Neural progenitor cell (in vitro differentiated cells): Measurements from ENCODE around the gene ZC3H15. TPM values are rescaled to one million over a fixed set of nuclear protein-coding genes. Genes with fewer than 3 reads are reported as not detected.

Experiments
- DNase-seq: peaks from one replicate; pipeline ENCODE4 v3.0.0-alpha.2; 2016; ENCODE audit warnings: low spot score
- H2AFZ ChIP-seq: fragments of 200-600 bp; sonication (generic); replicated peaks from 2 replicates; pipeline ENCODE4 v1.6.1; 2016; ENCODE audit warnings: antibody characterized with exemption
- H3F3A ChIP-seq: fragments of 200-600 bp; sonication (generic); 2 replicates; pipeline ENCODE4 v1.6.1; 2016; ENCODE audit warnings: antibody characterized with exemption, low read depth
- H3K27ac ChIP-seq: fragments of 200-600 bp; sonication (generic); 2 replicates; pipeline ENCODE4 v1.5.1; 2016; ENCODE audit warnings: mild to moderate bottlenecking
- H3K27me3 ChIP-seq: fragments of 200-600 bp; sonication (generic); 2 replicates; pipeline ENCODE4 v1.6.1; 2016; ENCODE audit warnings: mild to moderate bottlenecking, moderate library complexity
- H3K36me3 ChIP-seq: fragments of 200-600 bp; sonication (generic); 2 replicates; pipeline ENCODE4 v1.5.1; 2016
- H3K4me1 ChIP-seq: fragments of 200-600 bp; sonication (generic); 2 replicates; pipeline ENCODE4 v1.6.1; 2016; ENCODE audit warnings: mixed run types
- H3K4me2 ChIP-seq: fragments of 200-600 bp; sonication (generic); 2 replicates; pipeline ENCODE4 v1.6.1; 2016
- H3K4me3 ChIP-seq: fragments of 200-600 bp; sonication (generic); 2 replicates; pipeline ENCODE4 v1.5.1; 2016
- H3K79me2 ChIP-seq: fragments of 200-600 bp; sonication (generic); 2 replicates; pipeline ENCODE4 v1.6.1; 2016; ENCODE audit warnings: low read depth
- H3K9ac ChIP-seq: fragments of 200-600 bp; sonication (generic); 2 replicates; pipeline ENCODE4 v1.6.1; 2016
- H3K9me3 ChIP-seq: fragments of 200-600 bp; sonication (generic); 2 replicates; pipeline ENCODE4 v1.5.1; 2016; ENCODE audit warnings: low read depth
- H4K20me1 ChIP-seq: fragments of 200-600 bp; sonication (generic); 2 replicates; pipeline ENCODE4 v1.6.1; 2016; ENCODE audit warnings: low read depth
- H3K27ac Mint-ChIP-seq: 3 replicates; pipeline ENCODE4 v1.8.0; 2021; ENCODE audit warnings: mixed read lengths
- H3K27me3 Mint-ChIP-seq: 2 replicates; pipeline ENCODE4 v1.8.0; 2022; ENCODE audit warnings: low read depth, mild to moderate bottlenecking, inconsistent platforms, moderate library complexity, mixed read lengths; ENCODE audit not compliant: insufficient read depth
- H3K36me3 Mint-ChIP-seq: 3 replicates; pipeline ENCODE4 v1.8.0; 2021; ENCODE audit warnings: mixed read lengths
- H3K4me1 Mint-ChIP-seq: 3 replicates; pipeline ENCODE4 v1.8.0; 2021; ENCODE audit warnings: mixed read lengths
- H3K4me3 Mint-ChIP-seq: 3 replicates; pipeline ENCODE4 v1.8.0; 2021; ENCODE audit warnings: mild to moderate bottlenecking, moderate library complexity, mixed read lengths
- H3K9me3 Mint-ChIP-seq: 3 replicates; pipeline ENCODE4 v1.8.0; 2020; ENCODE audit warnings: mixed read lengths
- CTCF ChIP-seq: fragments of 200-600 bp; sonication (generic); IDR thresholded peaks from 2 replicates; pipeline ENCODE4 v1.5.1; 2017; ENCODE audit warnings: antibody characterized with exemption, mild to moderate bottlenecking
- EZH2 ChIP-seq: fragments of 200-600 bp; sonication (generic); IDR thresholded peaks from 2 replicates; pipeline ENCODE4 v1.6.1; 2017; ENCODE audit warnings: antibody characterized with exemption, mild to moderate bottlenecking, moderate library complexity
- EZH2phosphoT487 ChIP-seq: fragments of 200-600 bp; sonication (generic); IDR thresholded peaks from 2 replicates; pipeline ENCODE4 v1.6.1; 2017; ENCODE audit warnings: antibody characterized with exemption
- total RNA-seq: library from RNA; depleted of rRNA; stranded (reverse); fragments of >200 nt; gene quantifications from 2 replicates; pipeline ENCODE4 v1.2.3, GENCODE V29; 2015; ENCODE audit warnings: low replicate concordance

Gene ZC3H15
- total RNA-seq, 1 donor from 2014 or later, result 88.6 TPM

DNA sequence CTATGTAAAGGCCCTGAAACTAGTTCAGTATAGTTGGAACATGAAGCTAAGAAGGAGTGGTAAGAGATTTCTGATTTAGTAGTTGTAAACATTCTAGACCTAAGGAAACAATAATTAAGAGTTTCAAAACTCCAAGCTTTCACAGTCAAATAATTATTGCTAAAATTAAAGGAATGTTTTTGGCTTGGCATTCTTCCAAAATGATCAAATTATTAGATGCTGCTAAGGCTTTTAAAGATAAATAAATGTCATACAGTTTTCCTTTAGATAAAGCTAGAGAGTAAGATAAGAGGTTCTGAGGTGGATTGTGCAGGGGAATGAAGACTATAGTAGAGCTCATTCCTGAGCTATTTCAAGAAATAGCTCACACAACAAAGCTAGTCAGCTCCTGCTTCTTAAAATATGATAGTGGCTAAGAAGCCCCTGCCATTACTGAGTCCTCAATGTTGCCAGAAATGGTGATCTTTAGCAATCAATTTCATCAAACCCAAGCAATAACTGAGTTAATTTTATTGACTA, 45.3 kb downstream of the ZC3H15 start:
- H3K4me1 ChIP-seq, result peaks cover 16% of the 10 kb centered on the region
- no peaks in the 10 kb centered on the region for H4K20me1 ChIP-seq
- H3K27ac ChIP-seq, result no peak overlapping the region
- H3K9ac ChIP-seq, result no peak overlapping the region
- no peak overlapping the region for H3K4me2 ChIP-seq
- H3K4me3 ChIP-seq, result no peak overlapping the region
- peaks cover 2% of the 10 kb centered on the region for H3K36me3 Mint-ChIP-seq
- no peak overlapping the region for H2AFZ ChIP-seq
- H3K36me3 ChIP-seq, result no peaks in the 10 kb centered on the region
- no peak overlapping the region for H3K27ac Mint-ChIP-seq
- no peaks in the 10 kb centered on the region for H3K9me3 ChIP-seq
- peaks cover 8% of the 10 kb centered on the region for H3K9me3 Mint-ChIP-seq
- no peaks in the 10 kb centered on the region for H3K79me2 ChIP-seq
- H3K4me3 Mint-ChIP-seq, result no peak overlapping the region
- no peaks in the 10 kb centered on the region for H3F3A ChIP-seq
- peaks cover 2% of the 10 kb centered on the region for H3K27me3 Mint-ChIP-seq
- peaks cover 12% of the 10 kb centered on the region for H3K4me1 Mint-ChIP-seq
- TF ChIP-seq EZH2phosphoT487, result no peak
- DNase-seq, result no peak
- H3K27me3 ChIP-seq, result no peaks in the 10 kb centered on the region

GRCh38 chr2:186532891-186533290, 46.8 kb downstream of the ZC3H15 start:
- H3K4me3 Mint-ChIP-seq, result no peak overlapping the region
- H3K4me1 Mint-ChIP-seq, result peaks cover 12% of the 10 kb centered on the region

DNA sequence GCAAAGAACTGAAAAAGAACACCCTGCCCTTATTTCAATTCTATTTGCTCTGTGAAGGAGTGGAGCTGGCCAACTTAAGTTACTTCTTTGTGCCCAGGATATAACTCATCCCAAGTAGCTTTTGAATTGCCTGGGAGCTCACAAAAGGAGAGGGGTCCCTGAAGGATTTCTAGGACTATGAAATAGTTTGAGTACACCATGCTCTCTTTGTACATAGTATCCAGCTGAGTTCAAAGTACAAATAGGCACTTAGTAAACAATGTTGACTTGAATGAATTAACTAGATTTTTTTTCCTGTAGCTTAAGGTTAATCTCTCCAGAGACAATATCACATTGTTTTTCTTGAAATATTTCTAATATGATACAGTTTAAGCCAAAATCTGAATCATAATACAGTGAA, 47.7 kb downstream of the ZC3H15 start:
- Histone ChIP-seq H3K79me2 (no peaks in the 10 kb centered on the region), H3K27ac (no peak overlapping the region), H3K4me2 (peak overlapping the region; percentile 19), H3K9me3 (no peaks in the 10 kb centered on the region), H3K27me3 (no peaks in the 10 kb centered on the region), H3K4me1 (peaks cover 16% of the 10 kb centered on the region), H3F3A (no peaks in the 10 kb centered on the region), H2AFZ (no peak overlapping the region), H3K36me3 (no peaks in the 10 kb centered on the region), H3K9ac (no peak overlapping the region), H3K4me3 (no peak overlapping the region), H4K20me1 (no peaks in the 10 kb centered on the region)
- Mint-ChIP-seq H3K27me3 (no peaks in the 10 kb centered on the region), H3K9me3 (no peaks in the 10 kb centered on the region), H3K4me3 (no peak overlapping the region), H3K36me3 (no peaks in the 10 kb centered on the region), H3K4me1 (peaks cover 12% of the 10 kb centered on the region), H3K27ac (no peak overlapping the region)
- peak; percentile 42 for DNase-seq
- TF ChIP-seq EZH2phosphoT487, result no peak
- TF ChIP-seq CTCF, result no peak
- TF ChIP-seq EZH2, result no peak

More at GRCh38 chr2:186532891-186533290, 46.8 kb downstream of the ZC3H15 start:
- H2AFZ ChIP-seq, result no peak overlapping the region
- H3K36me3 ChIP-seq, result no peaks in the 10 kb centered on the region
- no peak for TF ChIP-seq CTCF
- no peak for TF ChIP-seq EZH2phosphoT487
- TF ChIP-seq EZH2, result no peak
- H3F3A ChIP-seq, result no peaks in the 10 kb centered on the region
- H3K79me2 ChIP-seq, result no peaks in the 10 kb centered on the region
- peaks cover 16% of the 10 kb centered on the region for H3K4me1 ChIP-seq
- H3K4me2 ChIP-seq, result no peak overlapping the region
- H3K9me3 ChIP-seq, result no peaks in the 10 kb centered on the region
- H3K27me3 Mint-ChIP-seq, result no peaks in the 10 kb centered on the region
- H3K4me3 ChIP-seq, result no peak overlapping the region
- H3K36me3 Mint-ChIP-seq, result no peaks in the 10 kb centered on the region
- H3K27me3 ChIP-seq, result no peaks in the 10 kb centered on the region
- no peaks in the 10 kb centered on the region for H4K20me1 ChIP-seq
- H3K9ac ChIP-seq, result no peak overlapping the region
- no peak overlapping the region for H3K27ac ChIP-seq
- no peak for DNase-seq
- no peak overlapping the region for H3K27ac Mint-ChIP-seq
- no peaks in the 10 kb centered on the region for H3K9me3 Mint-ChIP-seq

GRCh38 chr2:186534406-186534805, 48.3 kb downstream of the ZC3H15 start:
- Histone ChIP-seq H4K20me1 (no peaks in the 10 kb centered on the region), H3K27me3 (no peaks in the 10 kb centered on the region), H3K27ac (no peak overlapping the region), H3K4me1 (peaks cover 16% of the 10 kb centered on the region), H3F3A (no peaks in the 10 kb centered on the region), H2AFZ (no peak overlapping the region), H3K4me2 (no peak overlapping the region), H3K9ac (no peak overlapping the region), H3K9me3 (no peaks in the 10 kb centered on the region), H3K79me2 (no peaks in the 10 kb centered on the region), H3K36me3 (no peaks in the 10 kb centered on the region), H3K4me3 (no peak overlapping the region)
- H3K9me3 Mint-ChIP-seq, result no peaks in the 10 kb centered on the region
- H3K36me3 Mint-ChIP-seq, result no peaks in the 10 kb centered on the region
- H3K4me1 Mint-ChIP-seq, result peaks cover 12% of the 10 kb centered on the region
- H3K4me3 Mint-ChIP-seq, result no peak overlapping the region
- no peaks in the 10 kb centered on the region for H3K27me3 Mint-ChIP-seq
- DNase-seq, result no peak
- H3K27ac Mint-ChIP-seq, result no peak overlapping the region
- TF ChIP-seq EZH2phosphoT487, result no peak
- no peak for TF ChIP-seq EZH2
- no peak for TF ChIP-seq CTCF
